SK-N-MC (cell line): ENCODE measurements around the gene CYS1.

ENCODE experiments used
- DNase-seq: peaks from one replicate; pipeline ENCODE4 v3.0.0-alpha.2; 2011; ENCODE audit warnings: low read depth, low spot score
- H3K27ac ChIP-seq: fragments of 200-600 bp; sonication (generic); 2 replicates; pipeline ENCODE4 v1.5.1; 2016; ENCODE audit warnings: mixed run types
- H3K36me3 ChIP-seq: fragments of 200-600 bp; sonication (generic); 2 replicates; pipeline ENCODE4 v1.6.1; 2017; ENCODE audit warnings: antibody characterized with exemption, low read length, mixed read lengths; ENCODE audit not compliant: insufficient read depth
- H3K4me3 ChIP-seq: fragments of 200-600 bp; sonication (generic); 2 replicates; pipeline ENCODE4 v1.5.1; 2016
- H3K9ac ChIP-seq: fragments of 200-600 bp; sonication (generic); 2 replicates; pipeline ENCODE4 v1.8.0; 2017; ENCODE audit warnings: mixed run types, mixed read lengths; ENCODE audit not compliant: insufficient read length
- H3K9me3 ChIP-seq: fragments of 200-600 bp; sonication (generic); 2 replicates; pipeline ENCODE4 v1.6.1; 2017; ENCODE audit warnings: low read depth, mild to moderate bottlenecking, antibody characterized with exemption, low read length, moderate library complexity, mixed read lengths
- EZH2 ChIP-seq: fragments of 200-600 bp; sonication (generic); IDR thresholded peaks from one replicate; pipeline ENCODE4 v1.6.1; 2017; ENCODE audit warnings: antibody characterized with exemption
- FOXP2 ChIP-seq: optimal IDR thresholded peaks from 2 replicates; pipeline ENCODE3; 2011; ENCODE audit warnings: mild to moderate bottlenecking, moderate library complexity; ENCODE audit not compliant: insufficient read depth; ENCODE audit errors: extremely low read length, control extremely low read depth
- POLR2AphosphoS5 ChIP-seq: IDR thresholded peaks from 2 replicates; pipeline ENCODE4 v1.6.1; 2012; ENCODE audit warnings: mild to moderate bottlenecking, low read depth, low read length, borderline replicate concordance

The CYS1 gene

GRCh38 chr2:10028988-10029874, 51.0 kb downstream of the CYS1 start:
- no peak for DNase-seq
- Histone ChIP-seq H3K4me3 (no peak overlapping the region), H3K9ac (no peak overlapping the region), H3K27ac (no peak overlapping the region), H3K36me3 (no peaks in the 10 kb centered on the region), H3K9me3 (no peaks in the 10 kb centered on the region)
- TF ChIP-seq POLR2AphosphoS5 (no peak), FOXP2 (no peak), EZH2 (no peak)

DNA sequence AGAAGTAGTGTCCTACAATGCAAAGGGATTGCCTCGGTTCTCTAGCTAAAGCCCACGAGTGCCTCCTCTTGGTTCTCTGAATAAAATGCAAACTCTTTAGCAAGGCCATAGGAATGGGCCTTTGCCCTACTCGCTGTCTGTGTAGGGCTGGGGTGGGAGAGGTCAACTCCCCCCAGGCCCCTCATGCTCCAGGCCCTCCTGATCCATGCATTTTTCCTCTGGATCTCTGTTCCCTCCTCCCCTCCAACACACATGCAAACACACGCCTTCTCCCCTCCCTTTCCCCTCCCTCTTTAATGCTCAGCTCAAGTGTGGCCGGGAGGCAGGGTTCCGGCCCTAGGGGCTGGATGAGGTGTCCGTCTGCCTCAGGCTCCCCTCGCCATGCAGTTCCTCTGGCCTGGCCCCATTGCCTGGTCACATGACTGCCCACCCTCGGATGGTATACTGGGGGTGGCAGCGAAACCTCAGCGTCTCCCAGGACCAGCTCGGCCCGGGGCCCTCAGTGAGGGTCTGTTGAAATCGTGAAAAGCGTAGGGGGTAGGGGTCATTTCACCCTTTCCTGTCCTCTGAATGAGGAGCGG, 51.7 kb downstream of the CYS1 start:
- H3K27ac ChIP-seq = no peak overlapping the region
- no peak for TF ChIP-seq POLR2AphosphoS5
- TF ChIP-seq EZH2 = no peak
- H3K9ac ChIP-seq = no peak overlapping the region
- no peaks in the 10 kb centered on the region for H3K36me3 ChIP-seq
- H3K4me3 ChIP-seq = no peak overlapping the region
- H3K9me3 ChIP-seq = no peaks in the 10 kb centered on the region
- no peak for DNase-seq

- Histone ChIP-seq H3K9ac (no peak overlapping the region), H3K9me3 (no peaks in the 10 kb centered on the region), H3K36me3 (no peaks in the 10 kb centered on the region), H3K27ac (no peak overlapping the region), H3K4me3 (no peak overlapping the region)
- DNase-seq = no peak
- no peak for TF ChIP-seq POLR2AphosphoS5
- TF ChIP-seq EZH2 = no peak
- no peak for TF ChIP-seq FOXP2
Observed at GRCh38 chr2:10027660-10028330, 52.4 kb downstream of the CYS1 start.

- no peak overlapping the region for H3K27ac ChIP-seq
- H3K9ac ChIP-seq = no peak overlapping the region
- no peak overlapping the region for H3K4me3 ChIP-seq
- DNase-seq = no peak
- no peaks in the 10 kb centered on the region for H3K9me3 ChIP-seq
- no peak for TF ChIP-seq FOXP2
- no peak for TF ChIP-seq EZH2
- TF ChIP-seq POLR2AphosphoS5 = no peak
- no peaks in the 10 kb centered on the region for H3K36me3 ChIP-seq
Observed at GRCh38 chr2:10026940-10027569, 53.2 kb downstream of the CYS1 start.

GRCh38 chr2:10022966-10023662, 57.1 kb downstream of the CYS1 start:
- TF ChIP-seq EZH2 (no peak), FOXP2 (no peak), POLR2AphosphoS5 (no peak)
- H3K4me3 ChIP-seq = no peak overlapping the region
- H3K9ac ChIP-seq = no peak overlapping the region
- no peak for DNase-seq
- H3K27ac ChIP-seq = no peak overlapping the region
- H3K36me3 ChIP-seq = no peaks in the 10 kb centered on the region
- no peaks in the 10 kb centered on the region for H3K9me3 ChIP-seq

DNA sequence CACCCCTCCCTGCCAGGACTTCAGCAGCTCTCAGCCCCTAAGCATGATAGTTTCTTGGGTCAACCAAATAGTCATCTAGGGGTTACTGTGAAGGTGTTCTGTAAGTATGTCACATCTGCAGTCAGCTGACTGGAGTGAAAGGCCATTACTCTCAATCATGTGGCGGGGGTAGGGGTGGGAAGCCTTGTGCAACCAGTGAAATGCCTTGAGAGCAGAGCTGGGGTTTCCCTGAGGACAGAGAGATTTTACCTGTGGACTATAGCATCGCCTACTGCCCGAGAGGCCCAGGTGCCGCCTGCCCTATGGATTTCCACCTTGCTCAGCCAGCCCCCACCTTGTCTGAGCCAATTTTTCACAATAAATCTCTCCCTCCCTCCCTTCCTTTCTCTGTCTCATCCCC, 57.8 kb downstream of the CYS1 start:
- Histone ChIP-seq H3K36me3 (no peaks in the 10 kb centered on the region), H3K4me3 (no peak overlapping the region), H3K9me3 (no peaks in the 10 kb centered on the region), H3K9ac (no peak overlapping the region), H3K27ac (no peak overlapping the region)
- no peak for TF ChIP-seq EZH2
- TF ChIP-seq POLR2AphosphoS5 = no peak
- no peak for TF ChIP-seq FOXP2
- no peak for DNase-seq

DNA sequence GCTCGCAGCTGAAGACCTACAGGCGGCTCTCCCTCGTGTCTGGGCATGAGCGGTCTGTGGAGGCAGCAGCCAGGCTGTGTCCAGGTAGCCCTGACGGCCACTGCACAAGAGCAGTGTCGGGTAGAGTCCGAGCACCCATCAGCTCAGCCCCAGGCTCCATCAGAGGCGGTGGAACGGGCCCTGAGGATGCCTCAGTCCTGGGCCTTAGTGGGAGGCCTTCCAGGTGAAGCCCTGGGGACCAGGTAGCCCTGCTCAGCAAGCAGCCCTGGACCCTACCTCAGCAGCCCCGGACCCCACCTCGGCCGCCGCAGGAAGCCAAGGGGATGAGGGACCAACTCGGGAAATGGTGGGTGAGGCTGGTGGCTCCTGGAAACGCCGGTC, 58.2 kb downstream of the CYS1 start:
- DNase-seq = no peak
- H3K27ac ChIP-seq = no peak overlapping the region
- H3K9ac ChIP-seq = no peak overlapping the region
- no peaks in the 10 kb centered on the region for H3K36me3 ChIP-seq
- TF ChIP-seq EZH2 (no peak), FOXP2 (no peak), POLR2AphosphoS5 (no peak)
- H3K9me3 ChIP-seq = no peaks in the 10 kb centered on the region
- no peak overlapping the region for H3K4me3 ChIP-seq
